ENCODE measurements around the gene VAV2. TPM values are rescaled to one million over a fixed set of nuclear protein-coding genes. Genes with fewer than 3 reads are reported as not detected.

Gene VAV2
- total RNA-seq, 4 donors from 2014 or later = 9.1 to 13.5 (median 10.1) TPM

DNA sequence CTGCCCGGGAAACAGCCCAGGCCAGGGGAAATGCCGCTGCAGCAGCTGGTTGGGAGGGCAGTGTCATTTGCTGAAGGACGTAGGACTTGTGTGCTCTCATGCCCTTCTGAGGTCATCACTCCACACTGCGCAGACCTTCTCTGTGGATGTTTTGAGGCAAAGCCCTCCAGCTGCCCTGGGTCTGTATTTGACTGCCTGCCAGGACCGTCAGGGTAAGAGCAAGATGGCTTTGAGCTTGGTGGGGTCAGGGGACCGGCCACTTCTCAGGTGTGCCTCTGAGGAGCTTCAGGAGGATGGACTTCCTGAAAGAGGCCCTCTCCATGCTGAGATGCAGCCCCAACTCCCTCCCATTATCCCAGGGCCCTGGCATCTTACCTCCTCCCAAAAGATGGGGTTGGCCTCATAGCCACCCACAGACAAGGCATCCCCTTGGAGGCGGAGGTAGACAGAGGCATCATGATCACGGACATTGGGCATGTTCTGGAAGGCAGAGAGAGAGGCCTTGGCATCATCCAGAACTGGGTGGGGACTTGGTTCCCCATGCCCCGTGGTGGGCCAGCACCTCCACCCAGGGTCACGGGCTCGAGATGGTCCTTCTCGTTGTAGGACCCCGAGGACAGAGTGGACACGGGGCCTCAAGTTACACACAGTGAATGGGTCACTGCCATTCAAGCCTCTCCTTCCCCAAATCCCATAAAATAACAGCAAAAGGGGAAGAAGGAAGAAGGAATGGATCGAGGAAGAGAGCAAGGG, 273.4 kb downstream of the VAV2 start:
- H3K27me3 ChIP-seq = peaks cover 0 to 22% (median 0%) of the 10 kb centered on the region in 4 donors
- peaks cover 8 to 20% (median 11%) of the 10 kb centered on the region in 4 donors for H3K4me1 ChIP-seq
- H3K9me3 ChIP-seq = no peaks in the 10 kb centered on the region
- no peak for DNase-seq (ENCODE audit: extremely low spot score)
- TF ChIP-seq POLR2A (IDR thresholded peaks at IDR 0.05; ENCODE audit: low read depth) = no peak
- no peak for TF ChIP-seq POLR2AphosphoS5 (IDR thresholded peaks at IDR 0.05)
- TF ChIP-seq, protein P1, sequence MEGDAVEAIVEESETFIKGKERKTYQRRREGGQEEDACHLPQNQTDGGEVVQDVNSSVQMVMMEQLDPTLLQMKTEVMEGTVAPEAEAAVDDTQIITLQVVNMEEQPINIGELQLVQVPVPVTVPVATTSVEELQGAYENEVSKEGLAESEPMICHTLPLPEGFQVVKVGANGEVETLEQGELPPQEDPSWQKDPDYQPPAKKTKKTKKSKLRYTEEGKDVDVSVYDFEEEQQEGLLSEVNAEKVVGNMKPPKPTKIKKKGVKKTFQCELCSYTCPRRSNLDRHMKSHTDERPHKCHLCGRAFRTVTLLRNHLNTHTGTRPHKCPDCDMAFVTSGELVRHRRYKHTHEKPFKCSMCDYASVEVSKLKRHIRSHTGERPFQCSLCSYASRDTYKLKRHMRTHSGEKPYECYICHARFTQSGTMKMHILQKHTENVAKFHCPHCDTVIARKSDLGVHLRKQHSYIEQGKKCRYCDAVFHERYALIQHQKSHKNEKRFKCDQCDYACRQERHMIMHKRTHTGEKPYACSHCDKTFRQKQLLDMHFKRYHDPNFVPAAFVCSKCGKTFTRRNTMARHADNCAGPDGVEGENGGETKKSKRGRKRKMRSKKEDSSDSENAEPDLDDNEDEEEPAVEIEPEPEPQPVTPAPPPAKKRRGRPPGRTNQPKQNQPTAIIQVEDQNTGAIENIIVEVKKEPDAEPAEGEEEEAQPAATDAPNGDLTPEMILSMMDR (IDR thresholded peaks at IDR 0.05) = no peak
- no peak for TF ChIP-seq EP300 (IDR thresholded peaks at IDR 0.05)
- no peak overlapping the region for H3K4me3 ChIP-seq
- WGBS = 90% methylated on average over 12 of the region's 15 CpGs
- no peak overlapping the region for H3K27ac ChIP-seq (replicated peaks in 1 of 4)
- no peaks in the 10 kb centered on the region for H3K36me3 ChIP-seq
- intact Hi-C loops (cut with DNase I) = no loop called here

DNA sequence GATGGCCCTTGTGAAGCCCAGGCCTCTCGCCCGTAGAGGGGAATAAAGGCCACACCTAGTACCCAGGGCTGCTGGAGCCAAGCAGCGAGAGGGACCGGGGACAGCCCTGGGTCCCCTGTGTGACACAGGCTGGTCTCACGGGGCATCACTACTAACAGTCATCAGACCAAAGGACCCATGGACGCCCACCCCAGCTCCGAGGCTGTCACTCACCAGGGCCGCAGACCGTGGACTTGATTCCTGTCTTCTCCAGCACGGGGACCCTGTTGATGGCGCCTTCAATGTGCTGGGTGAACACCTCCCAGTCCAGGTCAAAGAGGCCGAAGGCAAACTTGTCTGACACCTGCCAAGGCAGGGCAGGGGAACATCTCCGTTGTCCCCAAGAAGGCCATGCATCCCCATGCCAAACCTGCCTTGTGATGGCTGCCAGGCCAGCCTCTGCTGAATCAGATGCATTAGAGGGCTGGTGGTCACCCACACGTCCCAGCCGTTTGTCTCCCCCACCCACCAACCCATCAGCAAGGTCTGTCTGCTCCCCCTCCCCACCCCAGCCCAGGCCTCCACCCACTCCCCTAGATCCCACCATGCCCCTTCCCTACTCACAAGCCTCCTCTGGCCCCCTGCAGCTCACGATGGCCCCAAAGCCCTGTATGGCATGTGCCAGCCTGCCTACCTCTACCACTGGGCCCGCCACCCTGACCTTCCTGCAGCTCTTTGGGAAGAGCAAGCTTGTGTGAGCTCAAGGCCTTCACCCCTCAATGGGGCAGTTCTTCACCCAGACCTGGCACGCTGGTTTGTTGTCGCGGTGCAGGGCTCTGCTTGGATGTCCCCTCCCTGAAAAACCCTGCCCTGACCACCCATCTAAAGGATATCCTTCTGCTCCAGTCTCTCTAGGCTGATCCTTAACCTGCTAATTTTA, 274.8 kb downstream of the VAV2 start:
- no peak overlapping the region for H3K27ac ChIP-seq (replicated peaks in 1 of 4)
- intact Hi-C loops (cut with DNase I) = no loop called here

DNA sequence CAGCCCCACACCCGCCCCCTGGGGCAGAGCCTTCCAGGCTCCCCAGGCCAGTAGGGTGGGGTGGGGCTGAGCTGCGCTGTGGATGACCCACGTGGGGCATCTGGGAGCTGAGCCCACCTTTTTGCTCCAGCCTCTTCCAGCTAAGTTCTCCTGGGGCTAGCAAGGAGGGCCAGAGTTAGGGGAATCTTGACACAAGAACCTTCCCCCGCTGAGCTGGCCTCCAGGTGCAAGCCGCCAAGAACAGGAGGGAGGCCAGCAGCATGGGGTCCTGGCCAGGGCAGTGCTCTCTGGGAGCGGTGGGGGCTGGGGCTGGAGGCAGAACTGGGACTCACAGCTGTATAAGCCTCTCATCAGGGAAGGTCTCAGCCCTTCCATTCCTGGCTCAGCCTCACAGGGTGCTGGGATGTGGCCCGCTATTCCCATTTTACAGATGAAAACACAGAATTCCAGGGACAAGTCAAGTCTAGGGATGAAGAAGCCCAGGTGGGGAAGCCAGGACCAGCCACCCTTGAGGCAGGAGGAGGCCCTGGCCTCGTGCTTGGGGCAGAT, 275.5 kb downstream of the VAV2 start:
- no CpG with 5 or more reads among the region's 8 CpGs for WGBS

More for the DNA sequence above, 274.8 kb downstream of the VAV2 start:
- Histone ChIP-seq H3K9me3 (no peaks in the 10 kb centered on the region), H3K4me3 (no peak overlapping the region), H3K27me3 (peaks cover 0 to 28% (median 0%) of the 10 kb centered on the region in 4 donors), H3K4me1 (peaks cover 8 to 20% (median 11%) of the 10 kb centered on the region in 4 donors), H3K36me3 (no peaks in the 10 kb centered on the region)
- TF ChIP-seq POLR2A (IDR thresholded peaks at IDR 0.05; ENCODE audit: low read depth) = no peak
- no peak for TF ChIP-seq EP300 (IDR thresholded peaks at IDR 0.05)
- TF ChIP-seq, protein P1 (IDR thresholded peaks at IDR 0.05) = no peak
- TF ChIP-seq POLR2AphosphoS5 (IDR thresholded peaks at IDR 0.05) = no peak
- DNase-seq (ENCODE audit: extremely low spot score) = no peak
- WGBS = 99% methylated on average over 12 of the region's 20 CpGs

DNA sequence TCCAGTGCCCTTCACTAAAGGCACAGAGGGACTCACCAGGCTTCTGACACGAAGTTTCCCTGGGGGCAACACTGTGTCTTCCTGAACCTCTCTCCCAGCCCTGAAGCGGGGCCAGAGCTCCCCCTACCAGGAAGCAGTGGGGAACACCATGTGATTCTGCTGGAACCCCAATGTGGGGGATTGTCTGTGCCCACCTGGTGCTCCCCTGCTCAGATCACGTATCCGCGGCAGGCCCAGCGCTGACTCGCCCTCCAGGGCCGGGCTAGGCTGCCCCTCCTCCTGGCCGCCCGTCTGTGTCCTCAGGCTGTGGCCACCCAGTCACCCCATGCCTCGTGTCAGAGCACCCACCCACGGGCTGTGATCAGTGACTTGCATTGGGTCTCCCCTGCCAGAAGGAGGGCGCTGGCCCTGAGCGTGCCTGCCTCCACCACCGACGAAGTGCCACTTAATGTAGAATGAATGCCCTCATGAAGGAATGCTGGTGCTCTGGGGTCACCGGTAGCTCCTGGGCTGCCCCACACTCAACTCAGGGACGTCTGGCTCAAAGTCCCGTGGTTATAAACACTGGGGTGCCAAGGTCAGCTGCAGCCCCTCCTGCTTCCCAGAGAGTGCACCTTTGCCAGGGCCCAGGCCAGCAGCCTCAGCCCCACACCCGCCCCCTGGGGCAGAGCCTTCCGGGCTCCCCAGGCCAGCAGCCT, 276.1 kb downstream of the VAV2 start:
- Histone ChIP-seq H3K27me3 (peaks cover 0 to 28% (median 0%) of the 10 kb centered on the region in 4 donors), H3K4me1 (peaks cover 8 to 20% (median 11%) of the 10 kb centered on the region in 4 donors), H3K27ac (replicated peaks in 1 of 4) (peak overlapping the region in 2 of 4 donors; percentile 13 to 53), H3K9me3 (no peaks in the 10 kb centered on the region), H3K36me3 (no peaks in the 10 kb centered on the region), H3K4me3 (no peak overlapping the region)
- intact Hi-C loops (cut with DNase I) = no loop called here
- WGBS = 78% methylated on average over 6 of the region's 21 CpGs
- no peak for TF ChIP-seq POLR2A (IDR thresholded peaks at IDR 0.05; ENCODE audit: low read depth)
- TF ChIP-seq EP300 (IDR thresholded peaks at IDR 0.05) = no peak
- no peak for TF ChIP-seq POLR2AphosphoS5 (IDR thresholded peaks at IDR 0.05)
- TF ChIP-seq, protein P1 (IDR thresholded peaks at IDR 0.05) = peak in 1 of 3 experiments; percentile 11
- DNase-seq (ENCODE audit: extremely low spot score) = no peak

More for the DNA sequence above, 275.5 kb downstream of the VAV2 start:
- no peak overlapping the region for H3K4me3 ChIP-seq
- H3K27me3 ChIP-seq = peaks cover 0 to 28% (median 0%) of the 10 kb centered on the region in 4 donors
- DNase-seq (ENCODE audit: extremely low spot score) = no peak
- H3K9me3 ChIP-seq = no peaks in the 10 kb centered on the region
- no peak overlapping the region for H3K27ac ChIP-seq (replicated peaks in 1 of 4)
- no peaks in the 10 kb centered on the region for H3K36me3 ChIP-seq
- peaks cover 8 to 20% (median 11%) of the 10 kb centered on the region in 4 donors for H3K4me1 ChIP-seq
- TF ChIP-seq POLR2AphosphoS5 (IDR thresholded peaks at IDR 0.05) = no peak
- TF ChIP-seq, protein P1 (IDR thresholded peaks at IDR 0.05) = no peak
- intact Hi-C loops (cut with DNase I) = no loop called here

Measured in esophagus muscularis mucosa (tissue), 4 donors.